Eye (tissue), 1 donor: ENCODE results near the gene S100A9.
"Not testable (repeated sequence)": the region's sequence is repeated elsewhere in the genome, so short reads cannot be mapped to it uniquely, and the experiment has no call there.

Source experiments
- DNase-seq: peaks from one replicate; pipeline ENCODE4 v3.0.0-alpha.2; 2015

S100A9 gene

DNA sequence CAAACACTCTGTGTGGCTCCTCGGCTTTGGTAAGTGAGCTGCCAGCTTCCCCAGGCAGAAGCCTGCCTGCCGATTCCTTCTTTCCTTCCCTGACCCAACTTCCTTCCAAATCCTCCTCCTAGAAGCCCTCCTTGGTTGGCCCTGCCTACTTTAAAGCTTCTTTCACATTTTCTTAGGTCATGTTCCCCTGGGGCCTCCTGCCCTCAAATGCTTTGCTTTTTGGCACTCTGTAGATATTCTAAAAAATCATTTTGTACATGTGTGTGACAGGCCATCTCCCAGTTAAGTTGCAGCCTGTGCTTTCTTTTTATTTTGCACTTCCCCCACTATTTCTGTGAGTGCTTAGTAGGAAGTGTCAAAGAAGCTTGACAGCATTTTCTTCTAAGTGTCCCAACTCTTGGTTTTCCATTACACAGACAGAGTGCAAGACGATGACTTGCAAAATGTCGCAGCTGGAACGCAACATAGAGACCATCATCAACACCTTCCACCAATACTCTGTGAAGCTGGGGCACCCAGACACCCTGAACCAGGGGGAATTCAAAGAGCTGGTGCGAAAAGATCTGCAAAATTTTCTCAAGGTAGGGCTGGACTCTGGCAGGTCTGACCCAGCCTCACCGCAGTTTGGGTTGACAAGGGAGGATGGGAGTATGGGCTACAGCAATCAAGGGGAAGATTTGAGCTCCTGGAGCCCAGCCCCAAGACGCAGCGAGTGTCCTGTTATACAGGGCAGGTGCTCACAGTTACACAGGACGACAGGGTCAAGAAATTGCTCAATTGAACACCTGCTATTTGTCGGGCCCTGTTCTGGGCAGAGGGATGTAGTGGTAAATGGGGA lies at the start of gene S100A9:
Gene S100A9, plus strand, starts transcription at position 2 of the 838 bp plus-strand sequence. Its CDS starts 430 bp downstream, at position 432.
- no peak for DNase-seq

DNA sequence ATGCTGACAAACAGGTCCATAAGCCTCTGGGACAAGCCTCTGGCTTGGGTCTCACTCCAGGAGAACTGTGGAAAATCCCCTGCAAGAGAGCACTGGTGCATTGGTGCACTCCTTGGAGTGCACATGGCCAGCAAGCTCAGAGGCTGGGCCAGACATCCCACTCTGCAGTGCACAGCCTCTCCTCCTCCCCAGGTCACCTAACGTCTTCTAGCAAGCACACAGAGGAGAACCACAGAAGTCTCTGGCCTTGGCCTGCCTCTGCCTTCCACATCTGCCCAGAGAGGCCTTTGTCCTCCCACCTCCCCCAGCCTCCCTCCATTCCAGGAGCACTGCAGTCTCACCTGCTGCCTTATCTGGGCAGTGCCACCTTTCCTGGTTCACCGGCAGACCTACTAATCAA lies 49.1 kb upstream of the S100A9 start:
- DNase-seq = no peak

DNA sequence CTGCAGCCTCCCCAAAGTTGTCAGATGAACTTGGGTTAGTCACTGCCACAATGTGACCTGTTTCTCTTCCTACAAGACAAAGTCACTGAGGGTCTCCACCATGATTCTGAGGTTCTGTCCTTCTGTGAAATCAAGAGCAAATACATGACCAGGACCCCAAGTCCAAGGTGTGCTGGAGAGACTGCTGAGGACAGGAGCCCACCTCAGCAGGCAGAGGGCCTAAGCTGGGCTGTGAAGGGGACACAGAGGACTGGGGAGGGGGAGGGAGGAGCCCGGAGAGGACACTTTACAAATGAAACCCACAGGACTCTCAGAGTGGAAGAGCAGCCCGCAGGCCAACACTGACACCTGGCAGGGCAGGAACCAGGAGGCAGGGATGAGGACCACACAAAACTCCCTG lies 48.2 kb upstream of the S100A9 start:
- DNase-seq = no peak

DNA sequence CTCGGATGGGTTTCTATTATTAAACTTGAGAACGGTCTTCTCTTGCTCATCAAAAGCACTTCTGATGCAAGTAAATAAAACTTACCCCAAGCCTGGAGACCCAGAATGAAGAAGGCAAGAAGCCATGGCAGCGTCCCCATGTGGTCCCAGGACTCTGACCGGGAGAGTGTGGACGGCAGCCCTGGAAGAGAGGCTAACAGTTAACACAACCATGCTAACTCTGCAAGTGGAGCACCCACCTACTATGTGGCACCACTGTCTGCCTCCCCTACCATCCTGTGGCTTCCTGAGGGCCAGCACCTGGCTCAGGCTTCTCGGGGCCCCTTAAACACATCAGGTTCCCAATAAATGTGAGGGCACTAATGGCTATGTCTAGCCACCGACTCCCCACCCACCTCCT lies 47.1 kb upstream of the S100A9 start:
- no peak for DNase-seq

DNA sequence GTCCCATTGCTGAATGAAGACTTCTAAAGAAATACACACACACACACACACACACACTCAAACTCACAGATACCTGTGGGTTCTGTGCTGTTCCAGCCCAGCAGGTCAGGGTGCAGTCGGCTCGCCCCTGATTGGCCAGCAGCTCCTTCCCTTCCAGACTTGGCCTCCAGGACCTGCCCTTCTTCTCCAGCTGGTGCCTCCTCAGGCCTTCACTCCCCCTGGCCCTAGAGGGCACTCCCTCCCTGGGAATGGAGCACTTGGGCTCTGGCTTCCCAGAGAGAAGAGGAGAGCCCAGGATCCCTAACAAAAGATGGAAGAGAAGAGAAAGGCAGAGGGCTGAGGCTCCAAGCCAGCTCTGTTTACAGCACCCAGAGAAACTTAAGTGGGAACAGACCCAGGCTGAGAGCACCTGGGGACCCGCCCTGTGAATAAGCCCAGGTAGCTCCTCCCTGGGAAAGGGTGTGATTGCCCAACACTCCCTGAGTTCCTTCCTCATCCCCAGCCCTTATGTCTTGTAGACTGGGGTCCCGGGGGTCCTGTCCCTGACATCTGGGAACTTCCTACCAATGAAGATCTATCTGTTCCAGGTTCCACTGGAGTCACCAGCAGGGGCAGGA lies 45.0 kb upstream of the S100A9 start, which contains the start of gene PGLYRP3:
Gene PGLYRP3, minus strand, starts transcription at position 383 of the 617 bp plus-strand sequence. CDS start 2,287 bp downstream, outside the sequence.
- no peak for DNase-seq

DNA sequence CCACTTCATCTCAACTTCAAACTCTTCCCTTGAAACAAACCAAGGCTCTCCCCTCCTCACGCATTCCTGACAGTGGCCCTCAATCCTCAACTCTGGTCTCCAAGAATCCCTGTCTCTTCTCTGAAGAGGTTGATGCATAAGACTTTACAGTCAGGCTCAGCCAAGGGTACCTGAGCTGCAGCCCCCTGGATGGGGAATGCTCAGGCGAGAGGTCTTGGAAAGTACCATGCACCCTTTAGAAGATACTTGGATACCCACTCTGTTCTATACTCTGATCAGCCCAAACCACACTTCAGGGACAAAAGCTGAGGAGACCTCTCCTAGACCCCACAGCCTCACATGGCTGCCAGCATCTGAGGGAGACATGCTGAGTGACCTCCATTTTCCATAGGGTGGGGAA lies 44.4 kb upstream of the S100A9 start:
- DNase-seq = no peak

DNA sequence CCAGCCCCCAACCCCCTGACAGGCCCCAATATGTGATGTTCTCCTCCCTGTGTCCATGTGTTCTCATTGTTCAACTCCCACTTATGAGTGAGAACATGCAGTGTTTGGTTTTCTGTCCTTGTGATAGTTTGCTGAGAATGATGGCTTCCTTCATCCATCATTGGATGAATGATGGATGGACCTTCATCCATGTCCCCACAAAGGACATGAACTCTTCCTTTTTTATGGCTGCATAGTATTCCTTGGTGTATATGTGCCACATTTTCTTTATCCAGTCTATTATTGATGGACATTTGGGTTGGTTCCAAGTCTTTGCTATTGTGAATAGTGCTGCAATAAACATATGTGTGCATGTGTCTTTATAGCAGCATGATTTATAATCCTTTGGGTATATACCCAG lies 43.3 kb upstream of the S100A9 start:
- not testable (repeated sequence) for DNase-seq

DNA sequence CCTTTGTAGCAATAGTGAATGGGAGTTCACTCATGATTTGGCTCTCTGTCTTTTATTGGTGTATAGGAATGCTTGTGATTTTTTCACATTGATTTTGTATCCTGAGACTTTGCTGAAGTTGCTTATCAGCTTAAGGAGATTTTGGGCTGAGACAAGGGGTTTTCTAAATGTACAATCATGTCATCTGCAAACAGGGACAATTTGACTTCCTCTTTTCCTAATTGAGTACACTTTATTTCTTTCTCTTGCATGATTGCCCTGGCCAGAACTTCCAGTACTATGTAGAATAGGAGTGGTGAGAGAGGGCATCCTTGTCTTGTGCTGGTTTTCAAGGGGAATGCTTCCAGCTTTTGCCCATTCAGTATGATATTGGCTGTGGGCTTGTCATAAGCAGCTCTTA lies 41.6 kb upstream of the S100A9 start:
- DNase-seq = not testable (repeated sequence)

DNA sequence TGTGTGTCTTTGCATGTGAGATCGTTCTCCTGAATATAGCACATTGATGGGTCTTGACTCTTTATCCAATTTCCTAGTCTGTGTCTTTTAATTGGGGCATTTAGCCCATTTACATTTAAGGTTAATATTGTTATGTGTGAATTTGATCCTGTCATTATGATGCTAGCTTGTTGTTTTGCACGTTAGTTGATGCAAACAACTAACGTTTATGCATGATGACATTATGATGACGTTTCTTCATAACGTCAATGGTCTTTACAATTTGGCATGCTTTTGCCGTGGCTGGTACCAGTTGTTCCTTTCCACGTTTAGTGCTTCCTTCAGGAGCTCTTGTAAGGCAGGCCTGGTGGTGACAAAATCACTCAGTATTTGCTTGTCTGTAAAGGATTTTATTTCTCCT lies 39.5 kb upstream of the S100A9 start:
- not testable (repeated sequence) for DNase-seq

DNA sequence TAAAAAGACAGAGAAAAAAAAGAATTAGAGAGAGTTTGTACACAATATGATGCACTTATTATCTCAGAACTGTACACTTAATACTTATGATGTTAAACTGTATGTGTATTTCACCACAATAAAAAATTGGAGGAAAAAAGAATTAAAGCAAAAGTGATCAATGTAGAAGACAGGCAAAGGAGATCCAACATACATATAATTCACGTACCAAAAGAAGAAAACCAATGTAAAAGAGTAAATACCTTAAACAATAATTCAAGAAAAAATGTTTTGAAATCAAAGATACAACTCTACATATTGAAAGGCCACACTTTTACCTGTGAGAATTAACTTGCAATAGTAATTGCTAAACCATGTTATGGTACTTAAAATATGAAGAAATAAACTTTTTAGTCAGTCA lies 35.1 kb upstream of the S100A9 start:
- DNase-seq = no peak

DNA sequence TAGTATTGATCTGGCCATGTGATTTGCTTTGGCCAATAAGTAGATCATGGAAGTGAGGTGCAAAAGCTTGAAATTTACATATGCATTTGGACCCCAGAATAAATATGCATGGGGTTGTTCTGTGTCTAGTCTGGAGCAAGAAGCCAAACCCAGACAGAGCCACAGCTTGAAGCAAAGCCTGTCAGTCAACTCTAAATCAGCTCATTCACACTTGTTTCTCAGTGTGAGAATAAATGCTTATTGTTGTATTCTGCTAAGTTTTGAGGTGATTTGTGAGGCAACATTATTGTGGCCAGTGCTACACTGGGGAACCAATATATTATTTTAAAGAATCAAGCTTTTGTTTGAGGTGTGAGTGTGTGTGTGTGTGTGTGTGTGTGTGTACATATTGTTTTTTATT lies 32.7 kb upstream of the S100A9 start:
- DNase-seq = no peak

DNA sequence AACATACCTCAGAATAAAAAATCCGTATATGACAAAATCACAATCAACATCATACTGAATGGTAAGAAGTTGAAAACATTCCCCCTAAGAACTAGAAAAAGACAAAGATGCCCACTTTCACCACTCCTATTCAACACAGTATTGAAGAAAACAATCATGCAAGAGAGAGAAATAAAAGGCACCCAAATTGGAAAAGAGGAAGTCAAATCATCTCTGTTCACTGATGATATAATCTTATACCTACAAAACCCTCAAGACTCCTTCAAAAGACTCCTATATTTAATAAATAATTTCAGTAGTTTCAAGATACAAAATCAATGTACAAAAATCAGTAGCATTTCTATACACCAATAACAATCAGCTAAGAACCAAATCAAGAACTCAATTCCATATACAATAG lies 23.8 kb upstream of the S100A9 start:
- no peak for DNase-seq

DNA sequence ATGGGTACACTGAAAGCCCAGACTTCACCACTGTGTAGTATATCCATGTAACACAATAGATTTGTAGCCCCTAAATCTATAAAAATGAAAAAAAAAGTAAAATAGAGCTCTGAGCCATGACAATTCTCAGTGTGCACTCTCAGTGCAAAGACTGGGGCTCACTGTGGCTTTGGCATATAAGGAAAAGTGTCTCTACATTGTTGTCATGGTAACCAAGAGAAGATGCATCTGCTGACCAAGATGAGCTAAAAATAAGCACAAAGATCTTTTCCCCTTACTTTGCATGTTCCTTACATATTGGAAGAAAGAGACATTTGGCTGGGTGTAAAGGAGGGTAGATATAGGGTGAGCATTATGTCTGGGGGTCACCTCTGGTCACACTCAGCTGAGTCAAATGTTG lies 21.0 kb upstream of the S100A9 start:
- no peak for DNase-seq

DNA sequence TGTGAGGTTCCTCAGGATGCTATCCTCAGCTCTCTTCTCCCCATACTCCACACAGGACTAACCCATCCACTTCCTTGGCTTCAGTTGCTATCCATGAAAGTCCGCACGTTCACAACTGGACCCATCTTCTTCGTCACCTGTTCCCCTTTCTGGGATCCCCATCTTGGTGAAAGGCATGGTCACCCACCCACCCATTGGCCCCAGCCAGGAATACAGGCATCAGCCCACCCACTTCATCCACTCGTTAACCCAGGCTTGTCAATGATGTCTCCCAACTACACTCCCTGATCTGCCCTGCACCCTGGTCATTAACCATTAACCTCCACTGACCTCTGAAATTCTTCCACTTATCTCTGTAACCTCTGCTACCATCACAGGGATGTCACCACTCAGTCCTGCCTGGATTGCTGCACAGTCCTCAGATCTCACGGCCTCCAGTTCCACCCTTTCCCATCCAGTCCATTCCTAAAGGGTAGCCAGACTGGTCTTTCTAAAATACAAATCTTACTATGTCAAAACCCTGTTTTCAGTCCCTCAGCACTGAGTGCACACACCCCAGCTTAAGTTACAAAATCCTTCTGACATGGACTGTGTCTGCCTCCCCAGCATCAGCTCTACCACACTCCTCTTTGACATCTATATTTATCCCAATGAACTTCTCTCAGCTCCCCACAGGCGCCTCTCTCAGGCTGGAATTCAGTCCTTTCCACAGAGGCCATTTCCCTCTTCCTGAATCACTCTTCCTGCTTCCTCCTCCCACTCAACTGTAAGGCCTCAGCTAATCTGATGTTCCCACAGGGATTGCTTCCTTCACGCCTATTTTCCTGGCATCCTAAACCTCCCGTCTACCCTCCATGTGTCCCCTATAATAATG lies 19.4 kb upstream of the S100A9 start:
- DNase-seq = no peak

DNA sequence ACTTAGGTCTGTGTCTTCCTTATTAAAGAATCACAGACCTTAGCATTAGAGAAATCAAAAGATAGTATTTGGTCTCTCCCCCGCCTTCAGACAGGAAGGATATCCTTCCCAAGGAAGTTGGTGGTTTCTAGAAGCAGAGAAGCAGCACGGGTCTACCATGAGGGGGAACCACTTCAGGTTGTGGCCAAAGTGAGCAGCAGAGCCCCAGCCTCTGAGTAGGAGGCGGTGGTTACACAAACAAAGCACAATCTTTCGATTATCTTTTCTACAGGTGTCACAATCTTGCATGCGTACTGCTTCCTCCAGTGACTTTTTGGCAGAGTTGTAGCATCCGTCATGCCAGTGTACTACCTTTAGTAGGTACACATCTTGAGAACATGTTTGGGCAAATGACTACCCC lies 17.9 kb upstream of the S100A9 start:
- DNase-seq = no peak

DNA sequence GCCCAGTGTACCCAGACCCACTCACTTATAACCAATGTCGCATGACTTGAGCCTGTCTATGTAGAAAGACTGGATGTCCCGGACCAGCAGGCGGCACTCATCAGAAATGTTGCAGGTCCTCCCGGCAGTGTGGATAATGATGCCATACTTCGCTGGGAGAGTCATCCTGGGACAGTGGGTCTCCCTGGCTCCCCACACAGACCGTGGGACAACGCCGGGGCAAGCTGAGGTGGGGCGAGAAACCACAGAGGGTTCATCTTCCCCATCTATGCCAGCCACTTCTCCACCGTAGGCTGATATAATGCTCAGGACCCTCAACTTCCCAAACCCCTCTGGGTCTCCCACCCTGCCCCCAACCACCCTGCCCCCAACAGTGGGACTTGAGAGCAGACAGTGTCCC lies 17.3 kb upstream of the S100A9 start:
- no peak for DNase-seq

DNA sequence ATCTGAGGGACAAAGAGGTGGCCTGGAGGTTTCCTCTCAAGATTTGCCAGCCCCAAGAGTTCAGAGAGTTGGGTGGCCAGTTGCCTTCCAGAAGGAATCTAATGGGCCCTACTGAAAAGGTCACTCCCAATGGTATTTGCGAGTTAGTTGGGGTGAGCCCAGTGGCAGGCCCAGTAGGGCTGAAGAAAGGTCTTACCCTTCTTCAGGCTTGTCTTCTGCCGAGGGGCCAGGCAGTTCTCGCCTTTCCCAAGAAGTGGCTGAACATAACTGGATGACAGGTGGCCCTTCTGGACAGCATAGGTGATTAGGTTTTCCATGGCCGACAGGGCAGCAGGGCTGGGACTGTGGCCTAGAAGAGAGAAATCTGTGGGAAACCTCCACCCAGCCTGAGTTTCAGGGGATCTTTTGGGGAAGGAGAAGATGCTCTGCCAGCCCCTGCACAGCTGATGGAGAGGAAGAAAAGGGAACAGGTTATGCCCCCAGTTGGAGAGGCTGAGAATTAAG lies 16.2 kb upstream of the S100A9 start:
- no peak for DNase-seq

DNA sequence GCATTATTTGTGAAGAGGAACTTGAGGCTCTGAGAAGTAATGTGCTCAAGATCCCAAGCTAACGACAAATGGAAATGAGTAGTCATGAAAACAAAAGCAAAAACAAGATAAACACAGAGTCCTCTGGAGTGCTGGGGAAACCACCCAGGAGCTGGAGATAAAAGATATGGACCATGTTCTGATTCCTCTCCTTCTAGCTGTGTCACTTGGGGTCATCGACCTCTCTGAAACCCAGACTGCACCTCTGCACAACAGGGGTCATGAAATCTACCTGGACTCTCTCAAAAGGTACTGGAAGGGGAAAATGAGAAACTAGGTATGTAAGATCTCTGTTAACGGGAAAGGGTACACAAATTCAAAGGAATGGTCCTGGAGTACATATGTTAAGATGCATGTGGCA lies 15.5 kb upstream of the S100A9 start:
- no peak for DNase-seq

DNA sequence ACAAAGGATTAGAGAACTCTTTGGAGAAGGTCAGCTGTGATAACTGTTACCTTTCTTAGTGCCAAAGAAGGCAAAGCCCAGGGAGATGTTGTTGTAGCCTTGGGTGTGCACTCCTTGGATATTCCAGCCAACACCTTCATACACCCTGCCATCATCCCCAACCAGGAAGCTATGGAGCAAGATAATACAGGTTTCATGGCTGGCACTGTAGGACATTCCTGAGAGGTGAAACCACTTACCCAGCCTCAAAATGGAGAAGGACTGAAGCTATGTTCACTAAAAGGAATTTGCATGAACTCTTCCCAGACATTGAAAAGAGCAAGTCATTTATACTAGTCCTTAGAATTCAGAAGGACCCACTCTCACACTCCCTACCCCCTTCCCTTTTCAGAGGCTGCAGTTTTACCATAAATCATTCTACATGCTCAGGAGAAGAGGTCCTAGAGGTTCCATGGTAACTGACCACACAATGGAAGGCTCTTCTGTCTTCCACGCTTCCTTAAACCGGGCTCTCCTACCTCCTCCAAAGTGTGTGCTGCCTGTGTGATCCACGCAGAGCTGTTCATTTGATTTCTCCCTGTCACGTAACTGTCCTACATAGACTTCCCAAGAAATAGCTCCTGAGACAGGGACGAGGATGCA lies 14.5 kb upstream of the S100A9 start:
- no peak for DNase-seq

DNA sequence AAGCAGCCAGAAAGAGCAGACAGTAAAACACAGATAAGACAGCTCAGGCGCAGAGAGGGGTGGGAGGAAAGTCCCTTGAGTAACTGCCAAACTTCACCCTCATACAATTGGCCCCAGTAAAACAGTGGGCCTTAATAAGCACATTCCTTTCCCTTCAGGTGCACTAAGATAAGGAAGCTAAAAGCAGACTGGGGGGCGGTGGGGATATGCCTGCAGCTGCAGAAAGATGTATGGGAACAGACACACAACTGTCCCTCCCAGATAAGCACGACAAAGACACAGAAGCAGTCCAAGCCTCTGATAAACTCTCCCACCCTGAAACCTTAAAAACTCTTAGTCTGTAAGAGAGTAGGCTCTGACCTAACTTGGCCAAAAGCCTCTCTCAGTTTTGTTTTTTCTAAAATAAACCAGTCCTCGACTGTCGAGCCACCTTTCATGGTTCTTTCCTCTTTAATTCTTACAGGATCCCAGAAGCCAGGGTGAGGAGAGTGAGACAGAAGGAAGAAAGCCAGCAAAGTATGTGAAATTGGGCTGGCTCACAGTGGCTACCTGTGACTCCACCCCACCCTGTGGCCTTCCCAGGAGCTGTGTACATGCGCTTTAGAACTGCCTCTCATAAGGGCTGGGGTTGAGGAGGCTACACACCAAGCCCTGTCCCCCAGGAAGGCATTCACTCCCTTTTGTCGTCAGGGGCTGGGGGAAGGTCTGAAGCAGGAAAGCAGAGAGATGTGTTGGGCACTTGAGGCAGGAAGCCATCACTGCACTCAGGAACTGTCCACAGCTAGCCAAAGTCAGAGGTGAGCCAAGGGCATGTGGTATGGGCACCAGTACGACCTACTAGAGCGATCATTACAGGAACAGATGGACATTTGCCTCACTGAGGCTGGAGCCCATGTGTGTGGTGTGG lies 13.6 kb upstream of the S100A9 start:
- no peak for DNase-seq

DNA sequence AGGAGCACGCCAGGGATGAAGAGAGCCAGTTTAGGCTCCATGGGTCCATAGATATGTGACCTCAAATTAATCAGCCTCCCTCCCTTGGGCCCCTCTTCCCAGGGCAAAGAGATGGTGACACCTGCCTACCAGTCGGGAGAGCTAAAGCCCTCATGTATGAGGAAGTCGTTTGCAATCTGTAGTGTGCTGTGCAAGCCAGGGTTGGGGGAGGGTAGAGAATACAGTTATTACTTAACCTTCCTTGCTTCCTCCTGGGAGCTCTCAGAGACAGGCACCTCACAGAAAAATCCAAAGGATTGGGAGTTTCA lies 13.0 kb upstream of the S100A9 start:
- no peak for DNase-seq
